OCI-LY7 (cell line): ENCODE data around the gene CFAP74. TPM values are rescaled to one million over a fixed set of nuclear protein-coding genes. Genes with fewer than 3 reads are reported as not detected.

Experiments used
- BruUV-seq: library from RNA; stranded (reverse); fragments of 400-500 nt; replicated peaks from 2 replicates; lab custom pipeline; 2021; lab: Mats Ljungman, UMichigan
- CTCF ChIA-PET: fragments of 300-600 bp; sonication (Branson Sonifier 250); formaldehyde crosslinking; loops from one replicate; lab custom pipeline; 2022; ENCODE audit warnings: antibody characterized with exemption; ENCODE audit not compliant: unreplicated experiment; lab: Charles Lee
- POLR2A ChIA-PET: fragments of 300-600 bp; sonication (Branson Sonifier 250); formaldehyde crosslinking; loops from one replicate; lab custom pipeline; 2022; ENCODE audit warnings: antibody characterized with exemption; lab: Charles Lee
- DNase-seq: peaks from one replicate; pipeline ENCODE4 v3.0.0-alpha.2; 2015; ENCODE audit warnings: low spot score
- H2AFZ ChIP-seq: fragments of 200-600 bp; sonication (generic), shearing (Covaris generic); 2 replicates; pipeline ENCODE4 v1.6.1; 2014; ENCODE audit warnings: mild to moderate bottlenecking, antibody characterized with exemption, low read length, moderate library complexity
- H3K27ac ChIP-seq: fragments of 200-600 bp; sonication (generic); 2 replicates; pipeline ENCODE4 v1.5.1; 2014; ENCODE audit warnings: mixed run types, low read depth, mild to moderate bottlenecking, moderate library complexity, low read length, inconsistent platforms; ENCODE audit not compliant: poor library complexity, severe bottlenecking
- H3K36me3 ChIP-seq: fragments of 200-600 bp; sonication (generic); 2 replicates; pipeline ENCODE4 v1.6.1; 2014; ENCODE audit warnings: mild to moderate bottlenecking, antibody characterized with exemption, low read length, moderate library complexity, mixed read lengths; ENCODE audit not compliant: insufficient read depth
- H3K4me1 ChIP-seq: fragments of 200-600 bp; sonication (generic); 2 replicates; pipeline ENCODE4 v1.5.1; 2014; ENCODE audit warnings: mild to moderate bottlenecking, low read length; ENCODE audit not compliant: insufficient read depth, poor library complexity, severe bottlenecking
- H3K4me2 ChIP-seq: fragments of 200-600 bp; sonication (generic); 2 replicates; pipeline ENCODE4 v1.6.1; 2014; ENCODE audit warnings: mild to moderate bottlenecking, low read length
- H3K4me3 ChIP-seq: fragments of 200-600 bp; sonication (generic); 2 replicates; pipeline ENCODE4 v1.5.1; 2014; ENCODE audit warnings: mild to moderate bottlenecking, low read depth, low read length; ENCODE audit not compliant: poor library complexity, severe bottlenecking
- H3K79me2 ChIP-seq: fragments of 200-600 bp; sonication (generic); 2 replicates; pipeline ENCODE4 v1.6.1; 2016; ENCODE audit warnings: low read depth, mild to moderate bottlenecking, low read length, moderate library complexity, mixed read lengths; ENCODE audit not compliant: insufficient read depth
- H3K9me2 ChIP-seq: fragments of 200-600 bp; sonication (generic); 2 replicates; pipeline ENCODE4 v1.6.1; 2016; ENCODE audit warnings: mild to moderate bottlenecking, low read length, mixed read lengths; ENCODE audit not compliant: insufficient read depth
- H3K9me3 ChIP-seq: fragments of 200-600 bp; sonication (generic); 2 replicates; pipeline ENCODE4 v1.6.1; 2014; ENCODE audit warnings: mild to moderate bottlenecking, mixed run types, low read length, mixed read lengths
- H4K20me1 ChIP-seq: fragments of 200-600 bp; sonication (generic); 2 replicates; pipeline ENCODE4 v1.6.1; 2014; ENCODE audit warnings: mild to moderate bottlenecking, antibody characterized with exemption, low read length, moderate library complexity, mixed read lengths; ENCODE audit not compliant: insufficient read depth
- CTCF ChIP-seq: fragments of 200-600 bp; sonication (generic); conservative IDR thresholded peaks from 2 replicates; pipeline ENCODE4 v1.5.1; 2014; ENCODE audit warnings: mild to moderate bottlenecking, antibody characterized with exemption, low read length, moderate library complexity, mixed read lengths
- EZH2phosphoT487 ChIP-seq: fragments of 200-600 bp; sonication (generic); IDR thresholded peaks from 2 replicates; pipeline ENCODE4 v1.6.1; 2018; ENCODE audit warnings: low read depth, borderline replicate concordance, mild to moderate bottlenecking, mixed run types, antibody characterized with exemption, low read length, moderate library complexity, mixed read lengths
- intact Hi-C: fragments of 100-400 bp; cut with micrococcal nuclease; formaldehyde crosslinking; loops from one replicate; pipeline ENCODE4 v1.10.0; 2022; ENCODE audit not compliant: unreplicated experiment
- total RNA-seq, 2 experiments: library from RNA; depleted of rRNA in 1 of 2; stranded (reverse); fragments of >200 nt in 1 of 2; shearing (Covaris generic) in 1 of 2; gene quantifications; 2 replicates each; pipeline ENCODE4 v1.2.3, GENCODE V29; 2014 to 2022

CFAP74 gene
- total RNA-seq, 2 experiments from 2014 or later: not detected

DNA sequence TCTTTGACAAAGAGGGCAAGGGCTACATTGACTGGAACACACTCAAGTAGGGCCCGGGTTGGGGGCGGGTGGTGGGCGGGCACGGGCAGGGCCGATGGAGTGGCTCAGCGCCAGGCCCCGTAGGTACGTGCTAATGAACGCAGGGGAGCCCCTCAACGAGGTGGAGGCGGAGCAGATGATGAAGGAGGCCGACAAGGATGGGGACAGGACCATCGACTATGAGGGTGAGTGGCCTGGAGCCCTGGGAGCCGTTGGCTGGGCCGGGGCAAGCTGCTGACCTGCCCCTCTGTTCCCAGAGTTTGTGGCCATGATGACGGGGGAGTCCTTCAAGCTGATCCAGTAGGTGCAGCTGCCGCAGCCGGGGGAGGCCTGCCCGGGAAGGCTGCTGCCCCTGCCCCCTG lies 86.7 kb downstream of the CFAP74 start:
- H3K4me3 ChIP-seq: no peak overlapping the region
- CTCF ChIA-PET: no interaction called here

GRCh38 chr1:1915911-1916840 lies 87.4 kb downstream of the CFAP74 start:
- Histone ChIP-seq H4K20me1 (no peaks in the 10 kb centered on the region), H3K4me3 (no peak overlapping the region), H2AFZ (no peak overlapping the region), H3K36me3 (no peaks in the 10 kb centered on the region), H3K4me1 (peaks cover 12% of the 10 kb centered on the region), H3K9me2 (no peaks in the 10 kb centered on the region), H3K27ac (no peak overlapping the region), H3K4me2 (no peak overlapping the region), H3K79me2 (no peaks in the 10 kb centered on the region), H3K9me3 (no peaks in the 10 kb centered on the region)
- POLR2A ChIA-PET: no interaction called here
- intact Hi-C loops: no loop called here
- BruUV-seq: no TSS peak
- DNase-seq: no peak
- CTCF ChIA-PET: no interaction called here
- TF ChIP-seq EZH2phosphoT487 (no peak), CTCF (no peak)

More for the DNA sequence above, 86.7 kb downstream of the CFAP74 start:
- Histone ChIP-seq H3K4me2 (no peak overlapping the region), H3K9me2 (no peaks in the 10 kb centered on the region), H3K36me3 (no peaks in the 10 kb centered on the region), H3K79me2 (no peaks in the 10 kb centered on the region), H2AFZ (no peak overlapping the region), H4K20me1 (no peaks in the 10 kb centered on the region), H3K4me1 (peaks cover 12% of the 10 kb centered on the region), H3K9me3 (no peaks in the 10 kb centered on the region), H3K27ac (no peak overlapping the region)
- intact Hi-C loops: no loop called here
- BruUV-seq: no TSS peak
- DNase-seq: no peak
- TF ChIP-seq EZH2phosphoT487 (no peak), CTCF (no peak)
- POLR2A ChIA-PET: no interaction called here
